GM12874 (cell line): Measurements from ENCODE around the gene INCENP.
A peak's percentile ranks its signal among the peaks of the same experiment; 100 is the strongest.

Source experiments
- TF ChIP-seq, protein P1 (sequence below): IDR thresholded peaks from 2 replicates; pipeline ENCODE4 v1.5.1; 2011; ENCODE audit warnings: low read depth, mild to moderate bottlenecking, control low read depth, low read length, moderate library complexity; ENCODE audit not compliant: insufficient read depth

INCENP gene

GRCh38 chr11:62103141-62103540 is 20.7 kb upstream of the INCENP start:
- TF ChIP-seq, protein P1, sequence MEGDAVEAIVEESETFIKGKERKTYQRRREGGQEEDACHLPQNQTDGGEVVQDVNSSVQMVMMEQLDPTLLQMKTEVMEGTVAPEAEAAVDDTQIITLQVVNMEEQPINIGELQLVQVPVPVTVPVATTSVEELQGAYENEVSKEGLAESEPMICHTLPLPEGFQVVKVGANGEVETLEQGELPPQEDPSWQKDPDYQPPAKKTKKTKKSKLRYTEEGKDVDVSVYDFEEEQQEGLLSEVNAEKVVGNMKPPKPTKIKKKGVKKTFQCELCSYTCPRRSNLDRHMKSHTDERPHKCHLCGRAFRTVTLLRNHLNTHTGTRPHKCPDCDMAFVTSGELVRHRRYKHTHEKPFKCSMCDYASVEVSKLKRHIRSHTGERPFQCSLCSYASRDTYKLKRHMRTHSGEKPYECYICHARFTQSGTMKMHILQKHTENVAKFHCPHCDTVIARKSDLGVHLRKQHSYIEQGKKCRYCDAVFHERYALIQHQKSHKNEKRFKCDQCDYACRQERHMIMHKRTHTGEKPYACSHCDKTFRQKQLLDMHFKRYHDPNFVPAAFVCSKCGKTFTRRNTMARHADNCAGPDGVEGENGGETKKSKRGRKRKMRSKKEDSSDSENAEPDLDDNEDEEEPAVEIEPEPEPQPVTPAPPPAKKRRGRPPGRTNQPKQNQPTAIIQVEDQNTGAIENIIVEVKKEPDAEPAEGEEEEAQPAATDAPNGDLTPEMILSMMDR: no peak

DNA sequence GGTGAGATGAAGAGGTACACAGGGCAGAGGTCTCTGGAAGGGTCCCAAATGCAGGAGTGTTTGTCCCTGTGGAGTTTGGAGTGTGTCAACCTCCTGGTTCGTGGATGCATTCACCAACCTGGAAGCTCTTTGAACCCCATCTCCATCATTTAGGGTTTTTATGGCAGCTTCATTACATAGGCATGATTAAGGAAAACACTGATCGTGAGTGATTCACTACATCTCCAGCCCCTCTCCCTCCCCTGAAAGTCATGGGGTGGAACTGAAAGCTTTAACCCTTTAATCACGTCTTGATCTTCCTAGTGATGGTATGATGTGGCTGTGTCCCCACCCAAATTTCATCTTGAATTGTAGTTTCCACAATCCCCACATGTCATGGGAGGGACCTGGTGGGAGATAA is 19.8 kb upstream of the INCENP start:
- TF ChIP-seq, protein P1: no peak

DNA sequence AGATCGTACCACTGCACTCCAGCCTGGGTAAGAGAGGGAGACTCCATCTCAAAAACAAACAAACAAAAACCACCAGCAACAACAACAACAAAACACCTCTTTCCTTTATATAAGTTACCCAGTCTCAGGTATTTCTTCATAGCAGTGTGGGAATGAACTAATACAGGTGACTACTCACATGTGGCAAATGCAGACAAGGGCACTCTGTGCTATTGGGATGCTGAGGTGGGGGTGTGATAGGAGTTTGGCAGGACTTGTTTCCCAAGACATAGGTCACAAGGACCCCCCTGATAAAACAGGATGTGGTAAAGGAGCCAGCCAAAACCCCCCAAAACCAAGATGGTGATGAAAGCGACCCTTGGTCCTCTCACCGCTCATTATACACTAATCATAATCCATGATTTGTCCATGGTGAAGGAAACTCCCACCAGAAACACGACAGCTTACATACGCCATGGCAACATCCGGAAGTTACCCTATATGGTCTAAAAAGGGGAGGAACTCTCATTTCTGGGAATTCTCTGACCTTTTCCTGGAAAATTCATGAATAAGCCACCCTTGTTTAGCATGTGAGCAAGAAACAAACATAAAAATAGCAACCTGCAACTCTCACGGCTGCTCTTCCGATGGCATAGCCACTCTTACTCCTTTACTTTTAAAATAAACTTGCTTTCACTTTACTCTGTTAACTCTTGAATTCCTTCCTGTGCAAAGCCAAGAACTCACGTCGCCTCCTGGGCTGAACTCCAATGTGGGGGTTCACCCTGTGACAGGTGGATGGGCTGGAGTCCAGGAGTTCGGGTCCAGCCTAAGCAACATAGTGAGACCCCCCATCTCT is 18.8 kb upstream of the INCENP start:
- TF ChIP-seq, protein P1: no peak

DNA sequence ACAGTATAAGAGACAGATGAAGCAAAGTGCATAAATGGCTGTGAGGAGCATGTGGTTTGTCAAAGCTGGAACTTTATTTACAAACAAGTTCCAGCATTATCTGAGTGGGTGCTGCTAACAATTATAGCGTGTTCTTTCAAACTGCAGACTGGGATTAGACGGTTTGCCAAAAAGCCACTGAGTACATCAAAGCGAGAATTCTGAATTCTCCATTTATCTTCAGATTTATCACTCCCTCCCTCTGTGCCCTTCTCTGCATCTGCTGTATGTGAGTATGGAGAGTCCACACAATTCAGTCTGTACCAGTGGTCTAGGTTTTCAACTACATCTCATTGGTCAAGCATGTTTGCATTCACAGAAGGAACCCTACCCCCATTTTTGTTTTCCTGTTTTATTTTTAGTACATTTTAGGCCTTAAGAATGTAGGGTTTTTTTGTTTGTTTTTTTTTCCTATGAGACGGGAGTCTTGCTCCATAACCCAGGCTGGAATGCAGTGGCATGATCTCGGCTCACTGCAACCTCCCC is 18.1 kb upstream of the INCENP start:
- TF ChIP-seq, protein P1: no peak

DNA sequence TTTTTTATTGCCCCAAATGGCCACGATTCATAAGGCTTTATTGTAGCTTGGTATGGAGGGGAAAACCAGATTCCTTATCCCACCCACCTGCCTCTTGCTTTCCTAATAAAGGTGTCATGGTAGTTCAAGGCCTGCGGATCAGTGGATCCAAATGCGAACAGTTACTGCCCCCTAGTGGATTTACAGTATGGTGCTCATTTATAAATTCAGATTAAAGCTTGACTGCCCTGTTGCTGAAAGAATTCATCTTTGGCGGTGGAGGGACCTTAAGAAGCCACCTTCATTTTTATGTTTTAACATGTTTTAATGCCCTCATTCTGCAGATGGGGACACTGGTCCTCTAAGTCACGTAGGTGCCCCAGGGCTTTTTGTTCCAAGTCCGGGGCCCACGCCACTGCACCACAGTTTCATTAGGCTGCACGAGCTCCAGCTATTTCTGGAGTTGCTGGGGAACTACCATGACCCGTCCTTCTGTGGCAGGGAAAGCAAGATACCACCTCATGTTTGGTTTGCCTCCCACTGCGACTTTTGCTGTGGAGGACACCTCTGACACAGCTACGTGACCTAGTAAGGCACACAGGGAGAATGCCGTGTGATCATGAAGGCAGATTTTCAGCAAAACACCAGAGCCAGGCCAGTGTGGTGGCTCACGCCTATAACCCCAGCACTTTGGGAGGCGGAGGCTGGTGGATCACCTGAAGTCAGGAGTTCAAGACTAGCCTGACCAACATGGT is 15.6 kb upstream of the INCENP start:
- TF ChIP-seq, protein P1: peak; percentile 63

DNA sequence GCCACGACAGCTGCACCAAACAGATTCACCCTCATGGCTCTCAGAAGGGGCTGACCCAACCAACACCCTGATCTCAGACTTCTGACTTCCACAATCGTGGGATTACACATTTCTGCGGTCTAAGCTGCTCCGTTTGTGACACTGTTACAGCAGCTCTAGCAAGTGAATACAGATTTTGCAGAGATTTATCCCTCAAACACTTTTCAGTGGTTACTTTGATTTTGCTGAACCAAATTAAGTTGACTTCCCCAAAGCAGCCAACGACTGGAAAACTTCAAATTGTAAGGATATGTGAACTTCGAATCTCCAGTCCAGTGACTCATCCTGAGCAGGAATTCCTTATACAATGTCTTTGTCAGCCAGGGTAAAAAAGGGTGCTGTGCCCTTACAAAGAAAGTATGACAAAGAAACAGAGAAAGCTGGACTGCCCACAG is 14.8 kb upstream of the INCENP start:
- TF ChIP-seq, protein P1: no peak

- TF ChIP-seq, protein P1: no peak
Measured at GRCh38 chr11:62115085-62115694, 8.6 kb upstream of the INCENP start.
